COLO668 (cell line): Measurements from ENCODE around the gene GPANK1.

ENCODE experiments used
- DNase-seq: peaks from one replicate; lab custom pipeline; 2025; ENCODE audit not compliant: unreplicated experiment; lab: John Stamatoyannopoulos, UW

Gene GPANK1

DNA sequence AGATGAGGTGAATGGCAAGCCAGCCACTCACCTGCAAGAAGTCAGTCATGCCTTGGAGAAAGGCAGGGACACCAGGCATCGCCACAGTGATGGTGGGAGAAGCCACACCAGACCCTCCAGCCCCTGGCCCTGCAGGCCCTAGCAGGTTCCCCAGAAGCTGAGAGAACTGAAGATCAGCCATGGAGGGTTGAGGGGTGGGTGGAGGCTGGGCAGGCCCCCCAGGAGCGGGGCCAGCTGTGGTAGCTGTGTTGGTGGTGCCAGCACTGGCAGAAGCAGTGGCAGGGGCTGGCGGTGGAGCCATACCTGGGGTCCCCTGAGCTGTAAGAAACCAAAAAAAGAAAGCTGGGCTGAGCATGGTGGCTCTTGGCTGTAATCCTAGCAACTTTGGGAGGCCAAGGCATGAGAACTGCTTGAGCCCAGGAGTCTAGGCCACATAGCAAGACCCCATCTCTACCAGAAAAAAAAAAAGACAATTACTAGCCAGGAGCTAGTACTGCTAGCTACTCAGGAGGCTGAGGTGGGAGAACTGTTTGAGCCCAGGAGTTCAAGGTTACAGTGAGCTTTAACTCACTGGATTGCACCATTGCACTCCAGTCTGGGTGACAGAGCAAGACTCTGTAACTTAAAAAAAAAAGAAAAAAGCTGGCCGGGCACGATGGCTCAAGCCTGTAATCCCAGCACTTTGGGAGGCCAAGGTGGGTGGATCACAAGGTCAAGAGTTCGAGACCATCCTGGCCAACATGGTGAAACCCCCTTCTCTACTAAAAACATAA is 21.8 kb downstream of the GPANK1 start:
- no peak for DNase-seq

DNA sequence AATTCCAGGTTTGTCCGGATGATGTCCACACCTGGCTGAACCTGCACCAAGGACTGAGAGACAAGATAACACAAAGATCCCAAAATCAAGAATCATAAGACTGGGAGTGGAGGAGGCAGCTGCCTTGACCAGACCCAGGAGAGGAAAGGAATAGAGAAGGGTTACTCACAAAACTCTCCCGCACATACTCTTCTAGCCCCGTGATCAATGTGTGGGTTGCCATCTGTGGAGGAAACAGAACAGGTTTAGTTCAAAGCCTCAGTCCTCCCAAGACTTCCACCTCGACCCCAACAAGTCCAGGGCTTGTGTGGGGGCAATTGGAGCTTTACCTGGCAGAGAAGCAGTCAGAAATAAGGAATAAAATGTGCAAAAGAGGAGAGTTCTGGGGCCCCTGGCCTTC is 23.4 kb downstream of the GPANK1 start:
- DNase-seq = no peak

DNA sequence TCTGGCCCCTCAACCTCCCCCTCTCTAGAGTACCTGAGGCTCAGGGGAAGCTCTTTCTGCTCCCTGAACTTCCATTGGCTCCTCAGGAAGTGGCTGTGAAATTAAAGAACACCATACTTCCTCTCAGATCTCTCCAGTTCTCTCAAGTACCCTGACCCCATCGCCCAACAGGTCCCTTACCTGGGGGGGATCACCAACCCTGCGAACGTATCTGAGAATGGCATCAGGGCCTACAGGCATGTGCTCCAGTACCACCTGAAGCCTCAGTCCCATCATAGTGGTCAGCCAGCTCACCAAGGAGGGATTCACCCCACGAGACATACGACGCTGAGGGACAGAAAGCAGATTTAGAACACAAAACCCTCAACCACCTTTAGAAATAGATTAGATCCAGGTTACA is 24.2 kb downstream of the GPANK1 start:
- DNase-seq = no peak

DNA sequence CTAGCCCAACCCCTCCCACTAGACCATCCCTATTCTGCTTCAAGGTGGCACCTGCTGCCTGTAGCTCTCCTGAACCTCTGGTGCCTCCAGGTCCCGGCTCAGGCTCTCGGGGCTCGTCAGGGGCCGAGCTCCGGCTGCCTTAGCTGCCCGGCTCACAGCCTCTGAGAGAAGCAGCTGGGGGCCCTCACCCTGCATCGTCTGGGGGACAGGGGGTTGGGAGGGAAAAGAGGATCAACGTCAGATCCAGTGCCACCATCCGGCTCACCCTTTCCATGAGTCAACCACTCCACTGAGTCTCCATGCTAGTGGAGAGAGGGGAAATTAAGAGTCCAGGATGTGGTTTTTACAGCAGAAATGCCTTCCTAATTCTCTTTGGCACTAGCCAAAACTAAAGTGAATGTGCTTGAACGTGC is 25.3 kb downstream of the GPANK1 start:
- no peak for DNase-seq

DNA sequence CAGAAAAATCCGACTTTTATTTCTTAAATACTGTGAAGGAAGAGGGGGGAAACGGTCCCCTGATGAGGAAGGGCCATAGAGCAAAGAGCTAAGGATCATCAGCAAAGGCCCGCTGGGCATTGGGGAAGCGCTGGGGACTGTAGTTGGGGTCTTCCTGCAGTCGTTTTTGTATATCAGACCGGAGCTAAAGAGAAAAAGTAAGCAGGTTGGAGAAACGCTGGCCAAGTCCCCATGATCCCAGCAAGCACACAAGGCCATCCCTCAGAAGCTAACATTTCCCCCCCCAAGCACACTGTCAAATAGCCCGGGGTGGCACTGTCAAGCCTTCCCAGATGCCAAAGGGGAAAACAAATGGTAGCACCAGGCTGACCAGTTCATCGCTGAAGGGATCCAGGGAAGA is 25.8 kb downstream of the GPANK1 start:
- DNase-seq = no peak

DNA sequence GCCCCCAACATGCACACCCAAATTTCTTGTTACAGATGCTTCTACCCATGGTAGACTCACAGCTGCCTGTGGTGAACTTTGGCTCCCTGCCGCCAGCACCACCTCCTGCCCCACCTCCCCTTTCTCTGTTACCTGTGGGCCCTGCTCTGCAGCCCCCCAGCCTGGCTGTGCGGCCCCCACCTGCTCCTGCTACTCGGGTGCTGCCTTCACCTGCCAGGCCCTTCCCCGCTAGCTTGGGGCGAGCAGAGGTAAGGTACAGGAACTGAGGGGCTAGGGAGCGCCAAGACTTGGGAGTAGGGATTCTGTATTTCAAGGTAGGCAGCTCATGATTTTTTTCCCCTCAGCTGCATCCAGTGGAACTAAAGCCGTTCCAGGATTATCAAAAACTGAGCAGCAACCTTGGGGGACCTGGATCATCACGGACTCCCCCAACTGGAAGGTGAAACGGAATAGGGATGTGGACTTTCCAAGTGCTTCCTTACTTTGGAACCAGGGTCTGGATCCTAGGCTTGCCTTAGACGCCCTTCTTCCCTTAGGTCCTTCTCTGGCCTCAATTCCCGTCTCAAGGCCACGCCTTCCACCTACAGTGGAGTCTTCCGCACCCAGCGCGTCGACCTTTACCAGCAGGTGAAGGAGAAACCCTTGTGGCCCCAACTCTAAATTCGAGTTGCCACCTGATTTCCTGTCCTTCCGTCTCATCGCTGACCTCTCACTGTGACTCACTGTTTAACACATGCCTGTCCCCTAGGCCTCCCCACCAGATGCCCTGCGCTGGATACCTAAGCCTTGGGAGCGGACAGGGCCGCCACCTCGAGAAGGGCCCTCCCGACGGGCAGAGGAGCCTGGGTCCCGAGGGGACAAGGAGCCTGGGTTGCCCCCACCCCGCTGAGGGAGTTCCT is 27.9 kb downstream of the GPANK1 start:
- no peak for DNase-seq

DNA sequence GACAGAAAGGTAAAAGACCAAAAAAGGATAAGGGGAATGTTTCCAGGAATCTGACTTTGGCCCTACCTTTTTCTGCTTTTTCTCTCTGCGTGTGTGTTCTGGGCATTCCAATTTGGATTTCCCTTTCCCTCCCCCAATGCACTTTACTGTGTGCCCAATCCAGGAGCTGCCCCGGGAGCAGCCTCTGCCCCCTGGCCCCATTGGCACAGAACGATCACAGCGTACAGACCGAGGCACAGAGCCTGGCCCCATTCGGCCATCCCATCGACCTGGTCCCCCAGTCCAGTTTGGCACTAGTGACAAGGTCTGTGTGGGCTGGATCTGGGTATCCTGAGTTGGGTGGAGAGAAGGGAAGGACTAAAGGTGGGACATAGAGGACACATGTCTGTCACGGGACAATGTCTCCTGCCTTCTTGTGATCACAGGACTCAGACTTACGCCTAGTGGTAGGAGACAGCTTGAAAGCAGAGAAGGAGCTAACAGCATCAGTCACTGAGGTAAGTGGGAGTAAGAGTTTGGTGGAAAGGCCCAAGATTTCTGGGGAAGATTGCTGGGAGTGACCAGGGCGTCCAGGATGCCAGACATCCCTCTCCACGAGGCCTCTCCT is 29.7 kb downstream of the GPANK1 start:
- DNase-seq = no peak

DNA sequence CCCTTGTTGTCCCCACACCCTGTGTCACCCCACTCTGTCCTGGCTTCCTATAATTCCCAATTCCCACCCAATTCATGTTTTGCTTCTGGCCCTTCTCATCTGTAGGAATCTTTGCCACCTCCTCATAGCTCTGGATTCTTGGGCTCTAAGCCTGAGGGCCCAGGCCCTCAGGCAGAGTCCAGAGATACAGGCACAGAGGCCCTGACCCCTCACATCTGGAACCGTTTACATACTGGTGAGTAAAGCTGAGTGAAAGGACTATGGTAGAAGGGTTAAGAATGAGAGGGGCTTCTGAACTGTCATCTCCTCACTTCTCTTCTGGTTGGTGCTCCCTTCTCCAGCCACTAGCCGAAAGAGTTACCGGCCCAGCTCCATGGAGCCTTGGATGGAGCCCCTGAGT is 30.7 kb downstream of the GPANK1 start:
- no peak for DNase-seq

DNA sequence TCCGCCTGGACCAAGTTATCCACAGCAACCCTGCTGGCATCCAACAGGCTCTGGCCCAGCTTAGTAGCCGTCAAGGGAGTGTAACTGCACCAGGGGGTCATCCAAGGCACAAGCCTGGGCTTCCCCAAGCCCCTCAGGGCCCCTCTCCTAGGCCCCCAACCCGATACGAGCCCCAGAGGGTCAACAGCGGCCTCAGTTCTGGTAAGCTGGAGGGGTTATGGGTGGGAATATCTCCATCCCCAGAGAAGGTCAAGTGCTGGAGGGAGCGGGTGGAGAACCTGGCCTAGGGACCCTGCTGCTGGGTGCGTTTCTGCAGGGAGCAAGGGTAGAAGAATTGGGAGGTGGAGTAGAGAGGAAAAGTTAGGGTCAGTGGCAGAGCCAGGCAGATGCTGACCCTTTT is 31.4 kb downstream of the GPANK1 start:
- no peak for DNase-seq

DNA sequence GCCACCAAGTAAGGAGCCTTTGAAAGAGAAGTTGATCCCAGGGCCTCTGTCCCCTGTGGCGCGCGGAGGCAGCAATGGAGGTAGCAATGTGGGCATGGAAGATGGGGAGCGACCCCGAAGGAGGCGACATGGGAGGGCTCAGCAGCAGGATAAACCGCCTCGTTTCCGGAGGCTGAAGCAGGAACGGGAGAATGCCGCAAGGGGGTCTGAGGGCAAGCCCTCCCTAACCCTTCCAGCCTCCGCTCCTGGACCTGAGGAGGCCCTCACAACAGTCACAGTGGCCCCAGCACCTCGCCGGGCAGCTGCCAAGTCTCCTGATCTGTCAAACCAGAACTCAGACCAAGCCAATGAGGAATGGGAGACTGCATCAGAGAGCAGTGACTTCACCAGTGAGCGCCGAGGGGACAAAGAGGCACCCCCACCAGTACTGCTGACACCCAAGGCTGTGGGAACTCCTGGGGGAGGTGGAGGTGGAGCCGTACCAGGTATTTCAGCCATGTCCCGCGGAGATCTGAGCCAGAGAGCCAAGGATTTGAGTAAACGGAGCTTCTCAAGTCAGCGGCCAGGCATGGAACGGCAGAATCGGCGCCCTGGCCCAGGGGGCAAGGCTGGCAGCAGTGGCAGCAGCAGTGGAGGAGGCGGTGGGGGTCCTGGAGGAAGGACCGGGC is 32.4 kb downstream of the GPANK1 start:
- DNase-seq = no peak

DNA sequence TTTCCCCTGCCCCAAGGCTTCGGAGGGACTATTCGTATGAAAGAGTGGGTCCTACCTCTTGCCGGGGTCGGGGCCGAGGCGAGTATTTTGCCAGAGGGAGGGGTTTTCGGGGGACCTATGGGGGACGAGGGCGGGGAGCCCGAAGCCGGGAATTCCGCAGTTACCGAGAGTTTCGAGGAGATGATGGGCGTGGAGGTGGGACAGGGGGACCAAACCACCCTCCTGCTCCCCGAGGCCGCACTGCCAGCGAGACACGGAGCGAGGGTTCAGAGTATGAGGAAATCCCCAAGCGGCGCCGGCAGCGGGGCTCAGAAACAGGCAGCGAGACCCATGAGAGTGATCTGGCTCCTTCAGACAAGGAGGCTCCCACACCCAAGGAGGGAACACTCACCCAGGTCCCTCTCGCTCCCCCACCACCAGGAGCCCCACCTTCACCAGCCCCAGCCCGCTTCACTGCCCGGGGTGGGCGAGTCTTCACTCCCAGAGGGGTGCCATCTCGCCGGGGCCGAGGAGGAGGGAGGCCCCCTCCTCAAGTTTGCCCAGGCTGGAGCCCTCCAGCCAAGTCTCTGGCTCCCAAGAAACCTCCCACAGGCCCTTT is 33.0 kb downstream of the GPANK1 start:
- DNase-seq = no peak

DNA sequence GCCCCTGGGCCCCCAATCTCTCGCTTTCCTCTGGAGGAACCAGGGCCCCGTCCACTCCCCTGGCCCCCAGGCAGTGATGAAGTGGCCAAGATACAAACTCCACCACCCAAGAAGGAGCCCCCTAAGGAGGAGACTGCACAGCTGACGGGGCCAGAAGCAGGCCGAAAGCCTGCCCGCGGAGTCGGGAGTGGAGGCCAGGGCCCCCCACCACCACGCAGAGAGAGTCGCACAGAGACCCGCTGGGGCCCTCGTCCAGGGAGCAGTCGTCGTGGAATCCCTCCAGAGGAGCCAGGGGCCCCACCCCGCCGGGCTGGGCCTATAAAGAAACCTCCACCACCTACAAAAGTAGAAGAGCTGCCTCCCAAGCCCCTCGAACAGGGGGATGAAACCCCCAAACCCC is 33.6 kb downstream of the GPANK1 start:
- DNase-seq = no peak

DNA sequence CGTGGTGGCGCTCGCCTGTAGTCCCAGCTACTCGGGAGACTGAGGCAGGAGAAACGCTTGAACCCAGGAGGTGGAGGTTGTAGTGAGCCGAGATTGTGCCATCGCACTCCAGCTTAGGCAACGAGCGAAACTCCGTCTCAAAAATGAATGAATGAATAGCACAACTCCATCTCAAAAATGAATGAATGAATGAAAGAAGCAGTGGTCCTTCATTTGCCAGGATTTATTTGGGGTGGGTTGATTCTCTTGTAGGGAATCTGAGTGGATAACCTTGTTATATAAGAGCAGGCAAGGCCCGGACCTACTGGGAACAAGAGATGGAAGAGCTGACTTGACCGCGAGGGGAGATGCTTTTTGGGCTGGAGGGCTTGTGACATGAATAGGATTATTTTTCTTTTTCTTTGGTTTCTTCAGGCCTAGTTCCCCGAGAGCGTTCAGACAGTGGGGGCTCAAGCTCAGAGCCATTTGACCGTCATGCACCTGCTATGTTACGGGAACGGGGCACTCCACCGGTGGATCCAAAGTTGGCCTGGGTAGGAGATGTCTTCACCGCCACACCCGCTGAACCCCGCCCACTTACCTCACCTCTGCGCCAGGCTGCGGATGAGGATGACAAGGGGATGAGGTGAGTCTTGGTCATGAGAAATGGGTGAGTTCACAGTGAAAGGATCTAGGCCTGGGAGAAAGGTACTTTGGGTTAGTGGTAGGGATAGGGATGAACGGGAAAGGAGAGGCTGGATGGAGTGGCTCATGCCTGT is 34.4 kb downstream of the GPANK1 start:
- DNase-seq = no peak

DNA sequence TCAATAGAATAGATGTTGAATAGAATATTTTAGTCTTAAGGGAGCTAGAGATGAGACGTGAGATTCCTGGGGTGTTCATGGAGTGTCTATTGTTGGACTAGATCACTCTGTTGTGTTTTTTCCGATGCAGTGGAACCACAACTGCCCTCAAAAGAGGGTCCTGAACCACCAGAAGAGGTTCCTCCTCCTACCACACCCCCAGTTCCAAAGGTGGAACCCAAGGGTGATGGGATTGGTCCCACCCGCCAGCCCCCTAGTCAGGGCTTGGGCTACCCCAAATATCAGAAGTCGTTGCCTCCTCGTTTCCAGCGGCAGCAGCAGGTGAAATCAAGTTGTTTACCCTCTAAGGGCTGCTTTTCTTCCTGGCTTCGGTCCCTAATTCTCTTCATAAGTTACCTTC is 35.8 kb downstream of the GPANK1 start:
- no peak for DNase-seq

DNA sequence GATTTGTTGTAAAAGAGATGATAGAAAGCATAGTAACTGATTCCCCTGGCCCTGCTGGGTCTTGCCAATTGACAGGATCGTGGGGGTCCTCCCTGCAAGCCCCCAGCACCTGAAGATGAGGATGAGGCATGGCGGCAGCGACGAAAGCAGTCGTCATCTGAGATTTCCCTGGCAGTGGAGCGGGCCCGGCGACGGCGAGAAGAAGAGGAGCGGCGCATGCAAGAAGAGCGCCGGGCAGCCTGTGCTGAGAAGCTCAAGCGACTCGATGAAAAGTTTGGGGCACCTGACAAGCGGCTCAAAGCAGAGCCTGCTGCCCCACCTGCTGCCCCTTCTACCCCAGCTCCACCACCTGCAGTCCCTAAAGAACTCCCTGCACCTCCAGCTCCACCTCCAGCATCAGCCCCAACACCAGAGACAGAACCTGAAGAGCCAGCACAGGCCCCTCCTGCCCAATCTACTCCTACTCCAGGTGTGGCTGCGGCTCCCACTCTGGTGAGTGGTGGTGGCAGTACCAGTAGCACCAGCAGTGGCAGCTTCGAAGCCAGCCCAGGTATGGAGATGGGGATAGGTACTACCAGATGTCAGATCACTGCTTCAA is 37.0 kb downstream of the GPANK1 start:
- no peak for DNase-seq

DNA sequence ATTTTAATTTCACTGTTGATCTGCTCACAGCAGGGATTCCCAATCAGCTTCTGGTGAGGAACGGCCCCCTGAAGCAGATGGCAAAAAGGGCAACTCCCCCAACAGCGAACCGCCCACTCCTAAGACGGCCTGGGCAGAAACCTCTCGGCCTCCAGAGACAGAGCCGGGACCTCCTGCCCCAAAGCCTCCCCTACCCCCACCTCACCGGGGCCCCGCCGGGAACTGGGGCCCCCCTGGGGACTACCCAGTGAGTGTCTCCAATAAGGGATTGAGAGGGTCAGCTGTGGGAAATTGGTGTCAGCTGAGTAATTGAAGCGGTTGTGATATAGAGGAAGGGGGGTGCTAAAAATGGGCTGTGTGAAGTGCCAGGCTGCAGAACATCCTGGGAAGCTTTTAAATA is 37.8 kb downstream of the GPANK1 start:
- DNase-seq = no peak

DNA sequence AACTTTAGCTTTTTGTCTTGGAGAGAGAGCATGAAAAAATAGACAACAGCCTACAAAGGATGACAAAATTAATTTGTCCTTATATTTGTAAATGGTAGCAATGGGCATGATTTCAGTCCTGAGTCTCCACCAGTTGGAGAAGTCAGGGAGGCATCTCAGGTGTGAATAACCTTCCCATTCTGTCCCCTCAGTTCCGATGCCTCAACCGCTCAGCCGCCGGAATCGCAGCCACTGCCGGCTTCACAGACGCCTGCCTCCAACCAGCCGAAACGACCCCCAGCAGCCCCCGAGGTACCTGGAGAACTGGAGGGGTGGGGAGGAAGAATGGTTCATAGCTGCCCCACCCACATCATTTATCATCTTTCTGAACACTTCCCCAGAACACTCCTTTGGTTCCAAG is 40.7 kb downstream of the GPANK1 start:
- no peak for DNase-seq

DNA sequence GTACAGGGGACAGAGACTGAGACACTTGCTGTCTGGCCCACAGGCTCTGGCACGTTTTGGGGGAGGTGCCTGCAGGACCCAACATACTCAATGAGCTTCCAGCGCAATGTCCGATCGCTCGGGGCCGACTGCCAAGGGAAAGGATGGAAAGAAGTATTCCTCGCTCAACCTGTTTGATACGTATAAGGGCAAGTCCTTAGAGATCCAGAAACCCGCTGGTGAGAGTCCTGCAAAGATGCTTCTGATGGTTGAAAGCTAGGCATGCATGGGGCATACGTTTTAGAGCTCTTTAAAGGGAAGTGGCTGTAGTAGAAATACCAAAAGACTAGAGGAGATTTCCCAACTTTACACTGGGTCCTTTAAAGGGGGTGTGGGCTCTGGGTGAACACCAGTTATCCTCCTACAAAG is 42.1 kb downstream of the GPANK1 start:
- DNase-seq = no peak

DNA sequence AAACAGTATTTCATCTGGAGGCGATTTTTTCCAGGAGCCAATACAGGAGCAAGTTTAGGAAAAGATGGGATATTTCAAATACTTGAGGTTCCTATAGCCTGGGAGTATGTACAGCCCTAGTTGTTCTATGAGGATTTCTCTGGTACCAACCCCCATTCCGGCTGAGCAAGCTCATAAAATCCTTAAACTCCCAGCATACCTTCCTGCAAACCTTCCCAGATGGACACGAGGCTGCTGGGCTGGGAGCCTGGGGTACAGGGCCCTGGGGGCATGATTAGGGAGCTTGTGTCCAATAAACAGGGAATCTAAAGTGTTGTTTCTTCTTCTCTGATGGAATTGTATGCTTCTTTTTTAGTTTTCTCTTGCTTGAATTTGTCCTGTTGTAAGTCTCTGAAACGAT is 42.8 kb downstream of the GPANK1 start:
- DNase-seq = peak; percentile 1
